GM12878 (cell line): ENCODE measurements around the gene FURIN. TPM values are rescaled to one million over a fixed set of nuclear protein-coding genes. Genes with fewer than 3 reads are reported as not detected.

Experiments used
- ATAC-seq: fragments of 200-7000 bp; cut with Tn5 transposase; 3 replicates; pipeline ENCODE4 v1.9.1; 2020; ENCODE audit warnings: mild to moderate bottlenecking, moderate library complexity
- BruUV-seq: library from RNA; stranded (reverse); fragments of 400-500 nt; replicated peaks from 2 replicates; lab custom pipeline; 2021; lab: Mats Ljungman, UMichigan
- CTCF ChIA-PET: fragments of 300-600 bp; sonication (Branson Sonifier 250); formaldehyde crosslinking; extraction: SDS; loops from one replicate; lab custom pipeline; 2021; ENCODE audit warnings: inconsistent platforms; lab: Yijun Ruan, JAX
- POLR2A ChIA-PET: fragments of 350-600 bp; formaldehyde crosslinking; extraction: SDS; loops from one replicate; lab custom pipeline; 2021; ENCODE audit warnings: inconsistent platforms; lab: Charles Lee
- RAD21 ChIA-PET: fragments of 300-600 bp; sonication (Branson Sonifier 250); formaldehyde crosslinking; loops from one replicate; lab custom pipeline; 2023; ENCODE audit warnings: antibody characterized with exemption; ENCODE audit not compliant: unreplicated experiment; lab: Charles Lee
- SMC1A ChIA-PET: fragments of 300-600 bp; sonication (Branson Sonifier 250); formaldehyde crosslinking; loops from one replicate; lab custom pipeline; 2023; ENCODE audit not compliant: unreplicated experiment, uncharacterized antibody; lab: Charles Lee
- DNase-seq: peaks from one replicate; pipeline ENCODE4 v3.0.0-alpha.2; 2011; ENCODE audit warnings: low read depth, low spot score
- FAIRE-seq: peaks from 3 replicates; lab custom pipeline; 2011; peaks lifted over from hg19 to GRCh38; lab: Jason Lieb, UNC
- H2AFZ ChIP-seq: 2 replicates; pipeline ENCODE4 v1.6.0; 2011; ENCODE audit warnings: low read depth, low read length, control low read depth; ENCODE audit not compliant: control insufficient read depth
- H3K27ac ChIP-seq: 2 replicates; pipeline ENCODE4 v1.5.1; 2011; ENCODE audit warnings: control low read depth; ENCODE audit not compliant: control insufficient read depth, insufficient read depth
- H3K27me3 ChIP-seq, 2 experiments: replicated peaks in 1 of 2; 2 replicates each; pipeline versions ENCODE4 v1.6.0 to v1.6.1; 2011; ENCODE audit warnings: low read length in 1 of 2; ENCODE audit not compliant: control insufficient read depth in 2 of 2, insufficient read depth in 2 of 2
- H3K36me3 ChIP-seq, 2 experiments: 2 replicates each; pipeline ENCODE4 v1.5.1; 2011; ENCODE audit warnings: low read length in 1 of 2; ENCODE audit not compliant: control insufficient read depth in 2 of 2, insufficient read depth in 2 of 2
- H3K4me1 ChIP-seq: 2 replicates; pipeline ENCODE4 v1.6.1; 2011; ENCODE audit warnings: mild to moderate bottlenecking, low read length, moderate library complexity, mixed read lengths; ENCODE audit not compliant: control insufficient read depth, insufficient read depth
- H3K4me2 ChIP-seq: 2 replicates; pipeline ENCODE4 v1.6.0; 2011; ENCODE audit warnings: control low read depth; ENCODE audit not compliant: control insufficient read depth, insufficient read depth
- H3K4me3 ChIP-seq: fragments of 200-600 bp; sonication (generic); 2 replicates; pipeline ENCODE4 v1.5.1; 2016
- H3K79me2 ChIP-seq: 2 replicates; pipeline ENCODE4 v1.6.0; 2011; ENCODE audit warnings: low read length; ENCODE audit not compliant: control insufficient read depth, insufficient read depth
- H3K9ac ChIP-seq: 2 replicates; pipeline ENCODE4 v1.8.0; 2011; ENCODE audit warnings: low read length, control low read depth, mixed read lengths; ENCODE audit not compliant: control insufficient read depth, insufficient read depth
- H3K9me3 ChIP-seq: replicated peaks from 3 replicates; pipeline ENCODE4 v1.5.1; 2011; ENCODE audit warnings: mild to moderate bottlenecking, low read length; ENCODE audit not compliant: control insufficient read depth, insufficient read depth
- H4K20me1 ChIP-seq: 2 replicates; pipeline ENCODE4 v1.6.0; 2011; ENCODE audit not compliant: control insufficient read depth, insufficient read depth
- ATF2 ChIP-seq: IDR thresholded peaks from 2 replicates; pipeline ENCODE4 v1.6.1; 2012; ENCODE audit warnings: low read length, inconsistent platforms
- BRCA1 ChIP-seq: IDR thresholded peaks from 2 replicates; pipeline ENCODE4 v1.6.1; 2011; ENCODE audit warnings: low read depth, low read length, improper control_type of control experiment
- CTCF ChIP-seq, 3 experiments: IDR thresholded peaks in 2 of 3; conservative IDR thresholded peaks in 1 of 3; 2 replicates each; pipeline ENCODE4 v1.5.1; 2011; ENCODE audit warnings: low read depth in 3 of 3, low read length in 3 of 3, mild to moderate bottlenecking in 3 of 3, control low read depth in 2 of 3, moderate library complexity in 2 of 3, inconsistent platforms in 1 of 3, mixed read lengths in 1 of 3; ENCODE audit not compliant: control insufficient read depth in 2 of 3, insufficient read depth in 1 of 3; ENCODE audit errors: extremely low read depth in 1 of 3
- E2F4 ChIP-seq: IDR thresholded peaks from 2 replicates; pipeline ENCODE4 v1.6.1; 2012; ENCODE audit warnings: low read depth, low read length, improper control_type of control experiment
- FOS ChIP-seq: IDR thresholded peaks from 3 replicates; pipeline ENCODE4 v1.6.1; 2011; ENCODE audit warnings: borderline replicate concordance; ENCODE audit not compliant: insufficient read length; ENCODE audit errors: extremely low read depth
- FOXK2 ChIP-seq: fragments of 450-650 bp; IDR thresholded peaks from 2 replicates; pipeline ENCODE4 v1.6.1; 2017; ENCODE audit warnings: mild to moderate bottlenecking, moderate library complexity
- HDAC6 ChIP-seq: fragments of 200-600 bp; sonication (generic); IDR thresholded peaks from one replicate; pipeline ENCODE4 v1.8.0; 2017; ENCODE audit warnings: antibody characterized with exemption; ENCODE audit not compliant: unreplicated experiment
- MAX ChIP-seq: IDR thresholded peaks from 2 replicates; pipeline ENCODE4 v1.6.1; 2012; ENCODE audit warnings: low read depth, low read length, improper control_type of control experiment
- MXI1 ChIP-seq: fragments of 150-350 bp; IDR thresholded peaks from 2 replicates; pipeline ENCODE4 v1.6.1; 2011; ENCODE audit warnings: low read depth, mild to moderate bottlenecking, inconsistent platforms, low read length, improper control_type of control experiment
- RAD21 ChIP-seq: IDR thresholded peaks from 2 replicates; pipeline ENCODE4 v1.6.1; 2011; ENCODE audit warnings: mild to moderate bottlenecking, low read depth, low read length, moderate library complexity; ENCODE audit not compliant: insufficient read depth
- SUZ12 ChIP-seq: fragments of 200-600 bp; sonication (generic); IDR thresholded peaks from one replicate; pipeline ENCODE4 v1.6.1; 2018; ENCODE audit warnings: antibody characterized with exemption, mild to moderate bottlenecking; ENCODE audit not compliant: unreplicated experiment
- WGBS: methylation state at CpG from one replicate; pipeline ENCODE4 v1.1.6; 2016; ENCODE audit warnings: low lambda C conversion rate; ENCODE audit not compliant: insufficient replicate concordance, insufficient coverage; ENCODE audit errors: missing lambda C conversion rate; 5-methylcytosine and 5-hydroxymethylcytosine counted together
- in situ Hi-C: fragments of 300-500 bp; cut with MboI; formaldehyde crosslinking; loops from 9 replicates; pipeline ENCODE4 v1.14.3; 2018; ENCODE audit warnings: mixed read lengths
- intact Hi-C: fragments of 100-400 bp; cut with micrococcal nuclease; formaldehyde crosslinking; loops from one replicate; pipeline ENCODE4 v1.14.2; 2022; ENCODE audit not compliant: unreplicated experiment
- polyA plus RNA-seq, 11 experiments: library from polyadenylated mRNA; depleted of rRNA in 4 of 11; unstranded in 6 of 11; stranded (reverse) in 5 of 11; fragments of >200 nt; fragmentation: Nextera tagmentation in 4 of 11; fragmentation: Illumina TruSeq in 1 of 11; extraction: Ambion mirVana in 4 of 11; extraction: Trizol in 1 of 11; gene quantifications; 1 replicate in 1 of 11; 2 replicates in 10 of 11; pipeline versions ENCODE4 v1.2.1 to v1.2.3, GENCODE V29; 2011 to 2016; ENCODE audit warnings: inconsistent platforms in 2 of 11, missing spikeins in 2 of 11, low read depth in 1 of 11
- total RNA-seq, 4 experiments: library from RNA; depleted of rRNA in 3 of 4; stranded (reverse); fragments of >200 nt in 3 of 4; fragmentation: Illumina TruSeq in 1 of 4; extraction: Trizol in 1 of 4; gene quantifications; 2 replicates each; pipeline versions ENCODE4 v1.2.1 to v1.2.3, GENCODE V29; 2013 to 2021
- TF ChIP-seq, protein P1 (sequence below): fragments of 450-650 bp; formaldehyde crosslinking; IDR thresholded peaks from 2 replicates; pipeline ENCODE4 v1.4.0; 2020; ENCODE audit warnings: mild to moderate bottlenecking, moderate library complexity

Gene FURIN
- total and polyA plus RNA-seq, 10 of the 15 experiments (the other 5 are each of a cell fraction or from before 2014, with no cell fraction given) = 0.47 to 39.9 (median 8.0) TPM

GRCh38 chr15:90851114-90851513 is 17.3 kb upstream of the FURIN start:
- CTCF ChIA-PET = interaction anchor here (0.9 to 2.0 kb wide), 3 partner anchors 12 to 81 kb away, joined by 3 to 6 read pairs (median 3); no protein-coding TSS in a partner anchor
- POLR2A ChIA-PET = interaction anchor here (0.6 to 1.3 kb wide), 4 partner anchors 19 to 105 kb away, joined by 3 to 6 read pairs (median 4); no protein-coding TSS in a partner anchor
- Histone ChIP-seq H3K4me1 (peaks cover 44% of the 10 kb centered on the region), H3K4me2 (no peak overlapping the region), H3K4me3 (no peak overlapping the region), H3K27ac (peak overlapping the region; percentile 32; the same call in 1 of the 2 replicates), H3K27me3 (no peaks in the 10 kb centered on the region), H2AFZ (no peak overlapping the region), H4K20me1 (no peaks in the 10 kb centered on the region), H3K9me3 (no peaks in the 10 kb centered on the region; the same call in 2 of the 3 replicates), H3K79me2 (no peaks in the 10 kb centered on the region), H3K9ac (no peak overlapping the region), H3K36me3 (no peaks in the 10 kb centered on the region)
- SMC1A ChIA-PET = interaction anchor here (0.6 to 2.8 kb wide), 9 partner anchors 9 to 1011 kb away, joined by 3 to 19 read pairs (median 4); no protein-coding TSS in a partner anchor
- in situ Hi-C loops = no loop called here
- intact Hi-C loops = loop anchor here (10.0 kb wide), 1 partner anchor 84 kb away; the partner anchor contains the start of genes HDDC3 and UNC45A
- DNase-seq (no peak), ATAC-seq (no peak), FAIRE-seq (no peak)
- no TSS peak for BruUV-seq
- WGBS = 45% methylated on average over 6 of the region's 6 CpGs
- RAD21 ChIA-PET = interaction anchor here (0.6 to 3.3 kb wide), 6 partner anchors 11 to 83 kb away, joined by 3 to 19 read pairs (median 3); partner anchors contain the start of gene UNC45A
- TF ChIP-seq RAD21 (no peak), FOXK2 (no peak), MXI1 (no peak), HDAC6 (no peak), SUZ12 (no peak), E2F4 (no peak), CTCF (IDR thresholded peaks at IDR 0.05 in 2 of 3, conservative IDR thresholded peaks at IDR 0.05 in 1 of 3; ENCODE audit: control insufficient read depth in 2 of 3, extremely low read depth in 1 of 3, insufficient read depth in 1 of 3, low read depth in 3 of 3, low read length in 3 of 3) (no peak), BRCA1 (no peak), FOS (no peak), MAX (no peak), ATF2 (no peak)
- TF ChIP-seq, protein P1, sequence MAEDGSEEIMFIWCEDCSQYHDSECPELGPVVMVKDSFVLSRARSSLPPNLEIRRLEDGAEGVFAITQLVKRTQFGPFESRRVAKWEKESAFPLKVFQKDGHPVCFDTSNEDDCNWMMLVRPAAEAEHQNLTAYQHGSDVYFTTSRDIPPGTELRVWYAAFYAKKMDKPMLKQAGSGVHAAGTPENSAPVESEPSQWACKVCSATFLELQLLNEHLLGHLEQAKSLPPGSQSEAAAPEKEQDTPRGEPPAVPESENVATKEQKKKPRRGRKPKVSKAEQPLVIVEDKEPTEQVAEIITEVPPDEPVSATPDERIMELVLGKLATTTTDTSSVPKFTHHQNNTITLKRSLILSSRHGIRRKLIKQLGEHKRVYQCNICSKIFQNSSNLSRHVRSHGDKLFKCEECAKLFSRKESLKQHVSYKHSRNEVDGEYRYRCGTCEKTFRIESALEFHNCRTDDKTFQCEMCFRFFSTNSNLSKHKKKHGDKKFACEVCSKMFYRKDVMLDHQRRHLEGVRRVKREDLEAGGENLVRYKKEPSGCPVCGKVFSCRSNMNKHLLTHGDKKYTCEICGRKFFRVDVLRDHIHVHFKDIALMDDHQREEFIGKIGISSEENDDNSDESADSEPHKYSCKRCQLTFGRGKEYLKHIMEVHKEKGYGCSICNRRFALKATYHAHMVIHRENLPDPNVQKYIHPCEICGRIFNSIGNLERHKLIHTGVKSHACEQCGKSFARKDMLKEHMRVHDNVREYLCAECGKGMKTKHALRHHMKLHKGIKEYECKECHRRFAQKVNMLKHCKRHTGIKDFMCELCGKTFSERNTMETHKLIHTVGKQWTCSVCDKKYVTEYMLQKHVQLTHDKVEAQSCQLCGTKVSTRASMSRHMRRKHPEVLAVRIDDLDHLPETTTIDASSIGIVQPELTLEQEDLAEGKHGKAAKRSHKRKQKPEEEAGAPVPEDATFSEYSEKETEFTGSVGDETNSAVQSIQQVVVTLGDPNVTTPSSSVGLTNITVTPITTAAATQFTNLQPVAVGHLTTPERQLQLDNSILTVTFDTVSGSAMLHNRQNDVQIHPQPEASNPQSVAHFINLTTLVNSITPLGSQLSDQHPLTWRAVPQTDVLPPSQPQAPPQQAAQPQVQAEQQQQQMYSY (CRISPR knock-in tag) = no peak
